ENCODE results near the gene KDM6B.
"Not testable (repeated sequence)": the region's sequence is repeated elsewhere in the genome, so short reads cannot be mapped to it uniquely, and the experiment has no call there.

Gene KDM6B

DNA sequence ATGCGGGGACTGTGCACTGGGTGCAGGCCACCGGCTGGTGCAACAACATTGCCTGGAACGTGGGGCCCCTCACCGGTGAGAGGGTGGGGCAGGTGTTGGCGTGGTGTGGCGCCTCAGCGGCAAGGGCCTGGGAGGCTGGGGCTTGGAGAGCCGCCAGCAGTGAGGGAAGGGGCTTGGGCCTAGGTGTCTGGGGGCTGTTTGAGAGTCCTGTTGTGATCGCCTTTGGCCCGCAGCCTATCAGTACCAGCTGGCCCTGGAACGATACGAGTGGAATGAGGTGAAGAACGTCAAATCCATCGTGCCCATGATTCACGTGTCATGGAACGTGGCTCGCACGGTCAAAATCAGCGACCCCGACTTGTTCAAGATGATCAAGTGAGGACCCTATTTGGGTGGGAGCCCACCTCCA lies 18.2 kb downstream of the KDM6B start:
- no peak for DNase-seq (ENCODE audit: low read depth)

DNA sequence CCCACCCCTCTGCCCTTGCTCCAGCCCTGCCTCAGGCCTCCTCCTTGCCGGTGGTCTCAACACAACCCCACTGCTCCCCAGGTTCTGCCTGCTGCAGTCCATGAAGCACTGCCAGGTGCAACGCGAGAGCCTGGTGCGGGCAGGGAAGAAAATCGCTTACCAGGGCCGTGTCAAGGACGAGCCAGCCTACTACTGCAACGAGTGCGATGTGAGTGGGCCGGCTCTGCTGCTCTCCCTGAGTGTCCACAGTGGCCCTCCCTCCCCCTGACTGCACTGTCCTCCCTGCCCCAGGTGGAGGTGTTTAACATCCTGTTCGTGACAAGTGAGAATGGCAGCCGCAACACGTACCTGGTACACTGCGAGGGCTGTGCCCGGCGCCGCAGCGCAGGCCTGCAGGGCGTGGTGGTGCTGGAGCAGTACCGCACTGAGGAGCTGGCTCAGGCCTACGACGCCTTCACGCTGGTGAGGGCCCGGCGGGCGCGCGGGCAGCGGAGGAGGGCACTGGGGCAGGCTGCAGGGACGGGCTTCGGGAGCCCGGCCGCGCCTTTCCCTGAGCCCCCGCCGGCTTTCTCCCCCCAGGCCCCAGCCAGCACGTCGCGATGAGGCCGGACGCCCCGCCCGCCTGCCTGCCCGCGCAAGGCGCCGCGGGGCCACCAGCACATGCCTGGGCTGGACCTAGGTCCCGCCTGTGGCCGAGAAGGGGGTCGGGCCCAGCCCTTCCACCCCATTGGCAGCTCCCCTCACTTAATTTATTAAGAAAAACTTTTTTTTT lies 19.1 kb downstream of the KDM6B start:
- no peak for DNase-seq (ENCODE audit: low read depth)

DNA sequence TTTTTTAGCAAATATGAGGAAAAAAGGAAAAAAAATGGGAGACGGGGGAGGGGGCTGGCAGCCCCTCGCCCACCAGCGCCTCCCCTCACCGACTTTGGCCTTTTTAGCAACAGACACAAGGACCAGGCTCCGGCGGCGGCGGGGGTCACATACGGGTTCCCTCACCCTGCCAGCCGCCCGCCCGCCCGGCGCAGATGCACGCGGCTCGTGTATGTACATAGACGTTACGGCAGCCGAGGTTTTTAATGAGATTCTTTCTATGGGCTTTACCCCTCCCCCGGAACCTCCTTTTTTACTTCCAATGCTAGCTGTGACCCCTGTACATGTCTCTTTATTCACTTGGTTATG lies 19.6 kb downstream of the KDM6B start:
- DNase-seq (ENCODE audit: low read depth) = no peak

DNA sequence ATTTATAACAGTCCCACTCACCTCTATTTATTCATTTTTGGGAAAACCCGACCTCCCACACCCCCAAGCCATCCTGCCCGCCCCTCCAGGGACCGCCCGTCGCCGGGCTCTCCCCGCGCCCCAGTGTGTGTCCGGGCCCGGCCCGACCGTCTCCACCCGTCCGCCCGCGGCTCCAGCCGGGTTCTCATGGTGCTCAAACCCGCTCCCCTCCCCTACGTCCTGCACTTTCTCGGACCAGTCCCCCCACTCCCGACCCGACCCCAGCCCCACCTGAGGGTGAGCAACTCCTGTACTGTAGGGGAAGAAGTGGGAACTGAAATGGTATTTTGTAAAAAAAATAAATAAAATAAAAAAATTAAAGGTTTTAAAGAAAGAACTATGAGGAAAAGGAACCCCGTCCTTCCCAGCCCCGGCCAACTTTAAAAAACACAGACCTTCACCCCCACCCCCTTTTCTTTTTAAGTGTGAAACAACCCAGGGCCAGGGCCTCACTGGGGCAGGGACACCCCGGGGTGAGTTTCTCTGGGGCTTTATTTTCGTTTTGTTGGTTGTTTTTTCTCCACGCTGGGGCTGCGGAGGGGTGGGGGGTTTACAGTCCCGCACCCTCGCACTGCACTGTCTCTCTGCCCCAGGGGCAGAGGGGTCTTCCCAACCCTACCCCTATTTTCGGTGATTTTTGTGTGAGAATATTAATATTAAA lies 20.2 kb downstream of the KDM6B start:
- no peak for DNase-seq (ENCODE audit: low read depth)

DNA sequence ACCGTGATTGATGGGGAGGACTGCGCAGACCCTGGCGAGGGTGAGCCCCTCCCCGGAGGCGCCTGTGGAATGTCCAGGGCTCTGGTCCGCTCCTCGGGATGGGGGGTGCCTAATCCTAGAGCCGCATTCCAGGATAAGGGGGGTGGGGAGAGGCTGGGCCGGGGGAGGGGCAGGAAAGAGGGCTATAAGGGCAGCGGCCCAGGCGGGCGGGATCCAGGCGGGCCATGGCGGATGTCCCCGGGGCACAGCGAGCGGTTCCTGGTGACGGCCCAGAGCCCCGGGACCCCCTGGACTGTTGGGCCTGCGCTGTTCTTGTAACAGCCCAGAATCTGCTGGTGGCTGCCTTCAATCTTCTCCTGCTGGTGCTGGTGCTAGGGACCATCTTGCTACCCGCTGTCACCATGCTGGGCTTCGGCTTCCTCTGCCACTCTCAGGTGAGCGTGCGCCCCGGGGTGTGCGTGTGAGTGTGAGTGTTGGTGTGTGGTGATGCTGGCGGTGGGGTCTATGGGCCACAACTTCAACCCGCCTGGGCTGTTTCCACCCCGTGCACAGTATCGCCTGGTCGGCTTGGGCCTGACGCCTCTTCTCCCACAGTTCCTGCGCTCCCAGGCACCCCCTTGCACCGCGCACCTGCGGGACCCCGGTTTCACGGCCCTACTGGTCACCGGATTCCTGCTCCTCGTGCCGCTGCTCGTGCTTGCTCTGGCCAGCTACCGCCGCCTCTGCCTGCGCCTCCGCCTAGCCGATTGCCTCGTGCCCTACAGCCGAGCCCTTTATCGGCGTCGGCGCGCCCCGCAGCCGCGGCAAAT lies 21.0 kb downstream of the KDM6B start, which contains the start of gene TMEM88:
TSS of gene TMEM88 (plus strand) at position 216 of the 809 bp plus-strand sequence. CDS start at position 225, 9 bp downstream.
- DNase-seq (ENCODE audit: low read depth) = no peak

DNA sequence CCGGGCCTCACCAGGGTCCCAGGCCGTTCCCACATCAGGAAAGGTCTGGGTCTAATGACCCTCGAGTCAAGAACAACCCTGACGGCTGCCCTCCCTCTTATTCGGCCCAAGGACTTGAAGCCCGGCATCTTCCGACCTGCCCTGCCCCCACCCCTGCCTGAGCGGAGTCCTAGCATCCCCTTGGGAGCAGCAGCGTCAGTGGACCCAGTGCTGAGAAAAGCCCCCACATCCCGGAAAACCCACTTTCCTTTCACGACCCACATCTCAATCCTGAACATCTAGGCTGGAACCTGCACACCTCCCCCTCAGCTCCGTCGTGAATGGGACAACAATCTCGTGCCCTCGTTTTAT lies 21.6 kb downstream of the KDM6B start:
- DNase-seq (ENCODE audit: low read depth) = no peak

DNA sequence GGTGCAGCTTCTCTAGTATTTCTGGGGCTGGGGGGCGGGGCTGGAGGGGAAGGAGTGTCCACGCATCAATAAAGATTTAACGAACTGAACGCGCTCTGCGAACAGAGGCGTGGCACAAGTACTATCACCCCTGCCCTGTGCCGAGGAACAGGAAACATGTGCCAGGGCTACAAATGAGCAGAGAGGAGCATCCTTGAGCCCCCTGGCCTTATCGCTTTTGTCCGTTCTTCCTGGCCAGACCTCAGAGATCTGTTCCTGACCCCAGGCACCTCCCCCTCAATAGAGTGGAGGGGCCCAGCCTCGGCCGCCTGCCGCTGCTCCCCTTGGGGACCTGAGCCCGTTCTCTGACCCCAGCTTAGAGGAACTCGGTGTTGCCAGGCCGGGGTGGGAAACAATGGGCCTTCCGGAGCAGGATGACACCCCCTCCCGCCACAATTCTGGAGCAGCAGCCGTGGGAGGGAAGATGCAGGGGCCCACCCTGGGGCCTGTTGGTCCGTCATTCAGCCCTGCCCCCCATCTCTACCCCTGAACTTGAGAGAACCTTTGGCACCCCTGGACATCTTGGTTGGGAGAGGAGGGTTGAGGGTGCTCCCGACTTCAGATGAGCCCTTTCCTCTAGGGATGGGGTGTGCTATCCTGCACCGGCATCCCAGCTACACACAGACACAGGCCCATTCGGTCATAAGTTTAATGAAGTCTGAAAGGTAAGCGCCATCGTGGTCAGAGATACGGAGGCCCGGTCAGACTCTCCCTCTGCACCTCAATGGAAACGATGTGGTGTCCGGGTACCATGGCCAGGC lies 22.2 kb downstream of the KDM6B start:
- no peak for DNase-seq (ENCODE audit: low read depth)

DNA sequence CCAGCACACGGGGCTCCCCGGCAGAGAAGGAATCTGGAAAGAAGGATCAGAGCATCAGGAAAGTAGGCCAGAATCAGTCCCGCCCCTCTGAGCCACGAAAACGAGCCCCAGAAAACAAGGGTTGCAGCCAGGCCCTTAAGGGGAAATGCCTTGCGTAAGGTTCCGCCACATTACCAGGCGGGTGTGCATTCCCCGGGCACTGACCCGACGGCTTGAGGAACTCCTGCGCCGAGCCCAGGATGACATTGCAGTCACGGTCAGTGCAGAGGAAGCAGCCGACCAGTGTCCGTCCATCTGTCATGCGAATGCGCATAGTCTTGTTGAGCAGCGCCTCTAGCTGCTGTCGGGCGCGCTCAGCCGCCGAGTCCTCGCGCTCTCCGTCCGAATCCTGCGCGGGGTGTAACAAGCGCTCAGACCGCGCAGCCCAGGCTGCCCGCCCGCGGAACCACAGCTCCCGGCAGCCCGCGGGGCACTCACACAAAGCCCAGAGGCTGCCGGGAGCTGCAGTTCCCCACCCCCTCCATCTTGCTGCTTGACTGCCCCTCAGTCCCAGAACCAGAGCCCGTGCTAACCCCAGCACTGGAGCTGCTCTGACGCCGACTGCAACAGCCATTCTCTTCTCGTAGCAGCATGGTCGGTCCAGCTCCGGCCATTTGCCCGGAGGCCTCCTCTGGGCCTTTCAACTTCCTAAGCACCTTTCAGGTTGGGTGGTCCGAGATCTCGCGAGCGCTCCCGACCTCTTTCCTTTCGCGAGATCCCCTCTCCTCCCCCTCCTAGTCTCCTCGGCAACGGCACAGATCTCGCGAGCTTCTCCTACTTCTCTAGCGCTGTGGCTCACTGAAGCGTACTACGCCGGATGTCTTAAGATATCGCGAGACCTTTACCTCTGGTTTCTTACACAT lies 23.0 kb downstream of the KDM6B start, which contains the start of gene NAA38:
TSS of gene NAA38 (minus strand) at position 749 of the 902 bp plus-strand sequence. CDS start at position 653, 96 bp downstream.
- peak; percentile 99 for DNase-seq (ENCODE audit: low read depth)

DNA sequence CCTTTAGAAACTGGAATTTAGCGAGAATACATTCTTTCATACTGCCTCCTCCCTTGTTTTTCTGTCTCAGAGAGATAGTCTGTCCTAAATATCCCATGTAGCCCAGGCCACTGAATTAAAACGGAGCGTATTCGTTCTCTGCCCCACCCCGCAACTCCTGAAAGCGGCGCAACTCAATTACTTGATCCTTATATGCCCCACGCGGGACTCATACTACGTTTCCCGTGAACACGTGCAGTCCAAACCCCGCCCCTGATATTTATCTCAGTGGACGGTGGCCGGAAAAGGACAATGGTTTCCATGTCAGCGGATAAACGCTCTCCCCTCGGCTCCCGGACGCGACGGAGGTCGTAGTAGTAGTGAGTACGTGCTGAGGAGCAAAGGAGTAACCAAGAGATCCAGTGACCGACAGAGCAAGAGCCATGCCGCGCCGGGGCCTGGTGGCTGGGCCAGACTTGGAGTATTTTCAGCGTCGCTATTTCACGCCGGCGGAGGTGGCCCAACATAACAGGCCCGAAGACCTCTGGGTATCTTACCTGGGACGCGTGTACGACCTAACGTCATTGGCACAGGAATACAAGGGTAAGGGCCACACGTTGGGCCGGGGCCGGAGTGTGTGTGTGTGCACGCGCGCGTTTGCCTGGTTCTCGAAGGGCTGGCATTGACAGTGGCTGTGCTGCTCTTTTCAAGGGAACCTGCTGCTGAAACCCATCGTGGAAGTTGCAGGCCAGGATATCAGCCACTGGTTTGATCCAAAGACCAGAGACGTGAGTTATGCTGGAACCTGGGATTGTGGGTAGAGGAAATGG lies 23.9 kb downstream of the KDM6B start, which contains the start of gene CYB5D1:
TSS of gene CYB5D1 (plus strand) at position 291 of the 809 bp plus-strand sequence. CDS start at position 423, 132 bp downstream.
- peak; percentile 89 for DNase-seq (ENCODE audit: low read depth)

DNA sequence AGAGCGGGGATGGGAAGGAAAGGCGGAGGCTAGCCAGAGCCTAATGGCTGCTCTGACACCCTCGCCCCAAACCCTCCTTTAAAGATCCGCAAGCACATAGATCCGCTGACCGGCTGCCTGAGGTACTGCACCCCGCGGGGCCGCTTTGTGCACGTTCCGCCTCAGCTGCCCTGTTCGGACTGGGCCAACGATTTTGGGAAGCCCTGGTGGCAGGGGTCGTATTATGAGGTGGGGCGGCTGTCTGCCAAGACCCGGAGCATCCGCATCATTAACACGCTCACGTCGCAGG lies 24.4 kb downstream of the KDM6B start:
- peak; percentile 22 for DNase-seq (ENCODE audit: low read depth)

DNA sequence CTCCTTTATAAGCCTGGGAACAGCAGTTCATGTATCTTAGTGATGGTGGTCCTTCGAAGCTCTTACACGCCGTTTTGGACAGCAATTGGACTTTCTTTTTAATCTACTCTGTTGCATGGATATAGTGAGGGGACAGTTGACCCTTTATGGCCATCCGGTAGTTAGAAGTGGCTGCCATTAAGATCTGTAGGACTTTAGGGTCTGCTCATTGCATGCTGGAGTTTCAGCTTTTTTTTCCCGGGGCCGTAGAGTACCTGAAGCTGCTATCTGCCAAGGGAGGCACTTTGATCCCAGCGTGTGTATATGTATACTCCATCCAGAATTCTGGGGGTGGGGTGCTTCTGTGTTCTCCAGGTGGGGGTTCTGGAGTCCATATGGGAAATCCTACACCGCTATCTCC lies 25.0 kb downstream of the KDM6B start:
- no peak for DNase-seq (ENCODE audit: low read depth)

DNA sequence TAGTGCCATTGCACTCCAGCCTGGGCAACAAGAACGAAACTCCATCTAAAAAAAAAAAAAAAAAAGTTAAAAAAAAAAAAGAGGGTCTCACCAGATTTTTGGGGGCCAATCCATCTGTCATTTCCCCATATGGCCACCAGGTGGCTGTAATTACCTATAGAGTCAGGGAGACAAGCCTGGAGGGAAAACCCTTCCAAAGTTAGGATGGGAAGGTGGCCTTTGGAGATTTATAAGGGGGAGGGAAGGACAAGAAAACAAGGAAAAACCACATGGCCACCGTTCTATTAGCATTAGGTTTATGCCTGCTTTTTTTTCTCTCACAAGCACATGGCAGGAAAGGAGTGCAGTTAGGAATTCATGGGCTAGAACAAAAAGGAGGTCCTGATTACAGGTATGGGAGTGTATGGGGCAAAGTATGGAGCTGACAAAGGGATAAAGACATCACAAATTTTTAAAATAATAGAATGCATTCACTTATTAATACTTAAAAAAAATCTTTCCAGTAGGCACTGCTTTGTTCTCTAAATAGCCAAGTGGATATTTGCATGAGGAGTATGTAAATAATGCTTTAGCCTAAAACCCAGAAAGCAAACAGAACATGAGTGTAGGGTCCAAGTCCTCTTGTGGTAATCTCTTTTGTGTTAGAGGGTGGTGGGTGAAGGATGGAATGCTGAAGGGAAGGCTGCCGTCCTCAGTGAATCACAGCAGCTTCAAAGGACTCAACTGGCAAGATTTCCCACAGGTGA lies 28.8 kb downstream of the KDM6B start:
- DNase-seq (ENCODE audit: low read depth) = no peak

DNA sequence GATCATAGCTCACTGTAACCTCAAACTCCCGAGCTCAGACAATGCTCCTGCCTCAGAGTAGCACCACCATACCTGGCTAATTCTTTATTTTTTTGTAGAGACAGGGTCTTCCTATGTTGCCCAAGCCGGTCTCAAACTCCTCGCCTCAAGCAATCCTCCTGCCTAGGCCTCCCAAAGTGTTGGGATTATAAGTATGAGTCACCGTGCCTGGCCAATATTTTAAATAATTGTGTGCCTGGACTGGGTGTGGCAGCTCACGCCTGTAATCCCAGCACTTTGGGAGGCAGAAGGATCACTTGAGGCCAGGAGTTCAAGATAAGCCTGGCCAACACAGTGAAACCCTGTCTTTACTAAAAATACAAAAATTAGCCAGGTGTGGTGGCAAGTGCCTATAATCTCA lies 30.4 kb downstream of the KDM6B start:
- DNase-seq (ENCODE audit: low read depth) = not testable (repeated sequence)

DNA sequence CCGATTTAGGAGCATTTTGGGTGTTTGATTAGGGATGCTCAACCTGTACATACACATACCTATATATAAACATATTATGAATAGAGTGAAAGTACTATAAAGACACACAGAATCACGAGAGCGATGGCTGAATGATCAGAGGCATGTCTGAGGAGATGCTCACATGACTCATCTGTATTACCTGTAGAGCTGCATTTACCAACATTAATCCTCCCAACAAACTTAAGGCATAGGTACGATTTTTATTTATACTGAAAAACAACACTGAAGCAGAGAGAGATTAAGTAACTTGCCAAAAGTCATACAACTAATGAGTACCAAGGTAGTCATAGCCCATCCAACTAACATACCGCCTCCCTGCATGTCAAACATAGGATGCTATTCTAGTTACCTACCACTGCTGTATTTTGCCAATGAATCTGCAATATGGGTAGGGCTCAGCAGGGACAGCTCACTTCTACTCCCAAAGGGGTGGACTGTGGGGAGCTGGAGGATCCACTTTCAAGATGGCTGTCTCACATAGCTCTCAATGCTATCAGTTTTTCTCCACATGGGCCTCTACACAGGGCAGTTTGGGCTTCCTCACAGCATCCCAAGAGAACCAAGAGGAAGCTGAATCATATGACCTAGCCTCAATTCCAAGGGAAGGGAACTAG lies 31.1 kb downstream of the KDM6B start:
- no peak for DNase-seq (ENCODE audit: low read depth)

DNA sequence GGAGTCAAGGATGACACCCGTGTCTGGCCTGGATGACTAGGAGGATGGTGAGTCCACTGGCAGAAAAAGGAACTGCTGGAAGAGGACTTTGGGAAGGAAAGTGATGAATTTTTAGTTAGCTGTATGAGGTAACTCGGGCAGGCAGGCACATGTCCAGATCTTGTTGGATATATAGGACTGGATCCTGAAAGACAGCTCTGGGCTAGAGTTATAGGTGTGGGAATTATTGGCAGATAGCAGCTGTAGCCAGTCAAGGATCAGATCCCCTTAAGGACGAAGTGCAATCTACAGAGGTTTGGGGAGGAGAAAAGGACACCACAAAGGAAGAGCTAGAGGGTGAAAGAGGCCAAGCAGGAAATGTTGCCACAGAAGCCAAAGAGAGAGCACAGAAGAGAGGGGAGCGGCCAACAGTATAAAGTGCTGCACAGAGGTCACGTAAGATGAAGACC lies 33.9 kb downstream of the KDM6B start:
- no peak for DNase-seq (ENCODE audit: low read depth)

DNA sequence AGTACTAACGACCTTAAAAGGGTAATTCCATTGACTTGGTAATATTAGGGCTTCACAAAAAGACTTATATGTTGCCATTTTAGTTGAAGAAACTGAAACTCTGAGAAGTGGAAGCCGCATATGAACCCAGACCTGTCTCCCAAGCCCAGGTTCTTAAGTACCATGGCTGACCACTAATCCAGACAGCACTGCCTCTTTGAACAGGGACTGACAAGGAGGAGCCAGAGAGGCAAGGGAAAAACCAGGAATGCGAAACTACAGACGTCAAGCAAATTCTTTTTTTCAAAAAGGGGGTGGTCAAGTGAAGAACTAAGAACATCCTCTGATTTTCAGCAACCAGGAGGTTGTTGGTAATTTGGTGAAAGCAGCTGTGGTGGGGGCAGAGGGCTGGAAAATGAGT lies 39.0 kb downstream of the KDM6B start:
- DNase-seq (ENCODE audit: low read depth) = no peak

DNA sequence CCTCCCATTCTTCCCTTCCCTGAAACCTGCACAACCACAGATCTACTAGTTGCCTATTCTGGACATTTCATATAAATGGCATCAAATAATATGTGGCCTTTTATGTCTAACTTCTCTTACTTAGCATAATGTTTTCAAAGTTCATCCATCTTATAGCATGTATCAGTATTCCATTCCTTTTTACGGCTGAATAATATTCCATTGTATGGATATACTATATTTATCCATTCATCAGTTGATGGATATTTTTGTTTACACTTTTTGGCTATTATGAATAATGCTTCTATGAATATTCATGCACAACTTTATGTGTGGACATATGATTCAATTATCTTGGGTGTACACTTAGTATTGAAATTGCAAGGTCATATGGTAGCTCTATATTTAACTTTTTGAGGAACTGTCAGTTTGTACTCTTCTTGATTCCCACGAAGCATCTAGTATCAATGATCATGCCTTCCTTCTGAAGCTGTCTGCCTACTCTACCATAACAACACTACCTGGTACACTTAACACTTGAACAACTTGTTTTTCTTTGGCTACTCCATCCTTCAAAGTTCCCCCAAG lies 41.9 kb downstream of the KDM6B start:
- no peak for DNase-seq (ENCODE audit: low read depth)

DNA sequence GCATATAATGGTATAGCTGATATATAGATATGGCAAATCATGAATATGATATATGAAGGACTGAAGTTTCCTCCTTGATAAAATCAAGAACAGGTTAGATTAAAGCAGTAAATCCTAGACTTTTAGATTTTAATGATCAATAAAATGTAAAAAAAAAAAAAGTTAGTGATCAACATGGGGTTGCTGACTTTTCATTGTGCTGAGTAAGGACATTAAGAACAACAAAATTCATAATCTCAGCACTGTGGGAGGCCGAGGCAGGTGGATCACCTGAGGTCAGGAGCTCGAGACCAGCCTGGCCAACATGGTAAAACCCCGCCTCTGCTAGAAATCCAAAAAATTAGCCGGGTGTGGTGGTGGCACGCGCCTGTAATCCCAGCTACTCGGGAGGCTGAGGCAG lies 44.2 kb downstream of the KDM6B start:
- no peak for DNase-seq (ENCODE audit: low read depth)

Measured in GM04504 (cell line).